NCI-H2227 treated with DMSO at 0.1 percent for 48 hours (cell line): ENCODE measurements around the gene TTC12.
"Not testable (repeated sequence)": the region's sequence is repeated elsewhere in the genome, so short reads cannot be mapped to it uniquely, and the experiment has no call there.

Source experiments
- DNase-seq: peaks from one replicate; lab custom pipeline; 2025; lab: John Stamatoyannopoulos, UW

TTC12 gene

GRCh38 chr11:113286509-113287497, 27.6 kb upstream of the TTC12 start:
- DNase-seq, result no peak

GRCh38 chr11:113287801-113288200, 26.6 kb upstream of the TTC12 start:
- DNase-seq, result no peak

GRCh38 chr11:113288286-113288863, 26.0 kb upstream of the TTC12 start:
- DNase-seq, result no peak

- DNase-seq, result peak; percentile 67
Measured at GRCh38 chr11:113289431-113290187, 24.8 kb upstream of the TTC12 start.

- DNase-seq, result no peak
Measured at GRCh38 chr11:113293936-113294335, 20.4 kb upstream of the TTC12 start.

- no peak for DNase-seq
Measured at GRCh38 chr11:113295993-113296392, 18.4 kb upstream of the TTC12 start.

GRCh38 chr11:113296447-113297205, 17.8 kb upstream of the TTC12 start:
- no peak for DNase-seq

- not testable (repeated sequence) for DNase-seq
Measured at GRCh38 chr11:113298496-113298895, 15.9 kb upstream of the TTC12 start.

GRCh38 chr11:113304916-113305315, 9.5 kb upstream of the TTC12 start:
- DNase-seq, result no peak

GRCh38 chr11:113305440-113306336, 8.7 kb upstream of the TTC12 start:
- DNase-seq, result peak; percentile 35

GRCh38 chr11:113308601-113309000, 5.8 kb upstream of the TTC12 start:
- no peak for DNase-seq

GRCh38 chr11:113311536-113311935, 2.8 kb upstream of the TTC12 start:
- no peak for DNase-seq

GRCh38 chr11:113313601-113314000, 782 bp upstream of the TTC12 start:
- DNase-seq, result no peak

GRCh38 chr11:113314065-113314388, 356 bp upstream of the TTC12 start:
- DNase-seq, result no peak

- DNase-seq, result no peak
Measured at GRCh38 chr11:113315811-113316210, 1.4 kb downstream of the TTC12 start.

- DNase-seq, result no peak
Measured at GRCh38 chr11:113316256-113316655, 1.9 kb downstream of the TTC12 start.

GRCh38 chr11:113317339-113317738, 3.0 kb downstream of the TTC12 start:
- no peak for DNase-seq

GRCh38 chr11:113319085-113319484, 4.7 kb downstream of the TTC12 start:
- no peak for DNase-seq

- DNase-seq, result no peak
Measured at GRCh38 chr11:113322158-113322557, 7.8 kb downstream of the TTC12 start.

GRCh38 chr11:113324250-113324649, 9.9 kb downstream of the TTC12 start:
- no peak for DNase-seq

GRCh38 chr11:113329725-113330124, 15.3 kb downstream of the TTC12 start:
- DNase-seq, result no peak
